Bronchial epithelial cell (primary cell): Measurements from ENCODE around the gene ZNF148. TPM values are rescaled to one million over a fixed set of nuclear protein-coding genes. Genes with fewer than 3 reads are reported as not detected.

Source experiments
- DNase-seq: peaks from one replicate; pipeline ENCODE4 v3.0.0-alpha.2; 2010; ENCODE audit warnings: low read depth
- FAIRE-seq: peaks from 2 replicates; lab custom pipeline; 2011; peaks lifted over from hg19 to GRCh38; lab: Jason Lieb, UNC
- H3K27me3 ChIP-seq: 2 replicates; pipeline ENCODE4 v1.5.1; 2011; ENCODE audit warnings: low read length; ENCODE audit not compliant: control insufficient read depth, insufficient read depth
- H3K36me3 ChIP-seq: 2 replicates; pipeline ENCODE4 v1.5.1; 2011; ENCODE audit warnings: low read length; ENCODE audit not compliant: control insufficient read depth, insufficient read depth
- H3K4me3 ChIP-seq: 2 replicates; pipeline ENCODE4 v1.5.1; 2011; ENCODE audit warnings: mild to moderate bottlenecking, low read depth, low read length, control low read depth
- CTCF ChIP-seq: IDR thresholded peaks from 2 replicates; pipeline ENCODE4 v1.5.1; 2011; ENCODE audit warnings: mild to moderate bottlenecking, moderate library complexity, low read length, control low read depth, inconsistent platforms; ENCODE audit not compliant: insufficient read depth, severe bottlenecking
- total RNA-seq: library from RNA; depleted of rRNA; stranded (reverse); fragments of >200 nt; gene quantifications from 2 replicates; pipeline ENCODE4 v1.2.1, GENCODE V29; 2014

The ZNF148 gene
- total RNA-seq, 1 donor from 2014 or later, result 26.1 TPM

GRCh38 chr3:125289429-125289981 is 85.6 kb downstream of the ZNF148 start:
- H3K4me3 ChIP-seq, result no peak overlapping the region
- H3K36me3 ChIP-seq, result no peaks in the 10 kb centered on the region
- no peak for FAIRE-seq
- DNase-seq, result no peak
- no peak for TF ChIP-seq CTCF
- H3K27me3 ChIP-seq, result no peaks in the 10 kb centered on the region

DNA sequence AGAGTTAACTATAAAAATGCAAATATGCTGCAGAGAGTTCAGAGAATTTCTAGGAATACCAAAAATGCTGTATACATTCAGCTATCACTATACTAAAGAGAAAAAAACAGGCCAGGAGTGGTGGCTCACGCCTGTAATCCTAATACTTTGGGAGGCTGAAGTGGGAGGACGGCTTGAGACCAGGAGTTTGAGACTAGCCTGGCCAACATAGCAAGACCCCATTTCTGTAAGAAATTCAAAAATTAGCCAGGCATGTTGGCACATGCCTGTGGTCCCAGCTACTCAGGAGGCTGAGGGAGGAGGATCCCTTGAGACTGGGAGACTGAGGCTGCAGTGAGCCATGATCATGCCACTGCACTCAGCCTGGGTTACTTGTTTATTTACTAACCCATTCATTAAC is 87.9 kb downstream of the ZNF148 start:
- Histone ChIP-seq H3K36me3 (no peaks in the 10 kb centered on the region), H3K4me3 (no peak overlapping the region), H3K27me3 (no peaks in the 10 kb centered on the region)
- TF ChIP-seq CTCF, result no peak
- FAIRE-seq (no peak), DNase-seq (no peak)

GRCh38 chr3:125281381-125281780 is 93.7 kb downstream of the ZNF148 start:
- H3K36me3 ChIP-seq, result no peaks in the 10 kb centered on the region
- no peak for TF ChIP-seq CTCF
- no peak overlapping the region for H3K4me3 ChIP-seq
- FAIRE-seq (no peak), DNase-seq (no peak)
- no peaks in the 10 kb centered on the region for H3K27me3 ChIP-seq

DNA sequence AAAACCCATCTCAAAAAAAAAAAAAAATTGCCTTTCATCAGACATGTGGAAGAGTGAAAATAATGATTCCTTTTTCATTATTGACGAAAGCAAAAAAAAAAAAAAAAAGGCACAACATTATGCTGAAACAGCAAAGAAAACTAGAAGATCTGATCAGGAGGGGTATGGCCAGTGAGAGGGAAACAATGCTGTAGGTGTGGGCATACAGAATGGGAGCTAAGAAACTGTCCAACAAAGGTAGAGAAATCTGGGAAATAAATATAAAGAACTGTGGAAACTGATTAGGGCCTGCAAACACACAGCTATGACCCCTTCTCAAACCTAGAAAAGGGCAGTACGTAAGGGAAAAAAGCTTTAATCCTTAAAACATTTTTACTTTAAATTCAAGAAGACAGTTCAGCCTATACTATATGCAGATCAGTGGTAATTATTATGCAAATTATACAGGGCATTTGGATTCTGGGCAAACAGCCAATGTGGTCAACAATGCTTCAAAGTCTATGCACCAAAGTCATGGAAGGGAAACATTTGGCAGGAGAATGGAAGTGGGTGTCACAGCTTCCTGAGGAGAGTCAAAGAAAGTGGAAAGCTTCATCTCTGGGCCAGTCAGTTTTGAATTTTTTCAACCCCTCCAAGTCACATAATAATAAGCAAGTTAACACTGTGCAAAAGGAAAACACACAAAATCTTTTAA is 94.3 kb downstream of the ZNF148 start:
- H3K36me3 ChIP-seq, result no peaks in the 10 kb centered on the region
- FAIRE-seq, result no peak
- no peak overlapping the region for H3K4me3 ChIP-seq
- peak; percentile 5 for DNase-seq
- no peak for TF ChIP-seq CTCF
- H3K27me3 ChIP-seq, result no peaks in the 10 kb centered on the region

- H3K4me3 ChIP-seq, result no peak overlapping the region
- H3K36me3 ChIP-seq, result no peaks in the 10 kb centered on the region
- DNase-seq, result no peak
- no peak for FAIRE-seq
- no peaks in the 10 kb centered on the region for H3K27me3 ChIP-seq
- TF ChIP-seq CTCF, result no peak
These were observed 97.0 kb downstream of the ZNF148 start for GRCh38 chr3:125278155-125278554.
